ENCODE results near the gene SNX13.
A peak's percentile ranks its signal among the peaks of the same experiment; 100 is the strongest.

The SNX13 gene

GRCh38 chr7:17779381-17779780 is 160.9 kb downstream of the SNX13 start:
- no peak for DNase-seq

DNA sequence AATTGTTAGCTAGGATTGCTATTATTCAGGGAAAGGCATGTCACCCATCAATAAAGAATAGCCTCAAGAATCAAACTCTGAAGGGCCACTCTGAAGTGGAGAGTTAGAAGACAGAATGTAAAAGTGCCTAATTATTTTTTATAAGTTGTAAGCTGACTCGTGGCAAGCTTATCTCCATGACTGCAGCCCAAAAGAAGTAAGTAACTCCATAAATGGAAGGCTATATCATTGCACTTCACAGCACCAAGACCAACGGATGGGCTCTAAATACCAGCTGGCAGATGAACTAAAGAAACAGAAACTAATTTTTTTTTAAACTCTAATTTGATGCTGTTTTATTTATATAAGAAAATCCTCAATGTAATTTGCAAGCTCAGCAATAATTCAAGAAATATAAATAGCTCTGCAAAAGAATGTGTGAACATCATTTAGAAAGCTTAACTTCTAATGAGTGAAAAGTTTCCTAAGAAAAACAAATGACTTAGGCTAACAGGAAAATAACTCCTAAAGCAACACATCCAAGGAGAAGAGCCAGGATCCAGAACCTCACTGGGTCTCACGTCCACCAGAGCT is 165.5 kb downstream of the SNX13 start:
- DNase-seq, result no peak

DNA sequence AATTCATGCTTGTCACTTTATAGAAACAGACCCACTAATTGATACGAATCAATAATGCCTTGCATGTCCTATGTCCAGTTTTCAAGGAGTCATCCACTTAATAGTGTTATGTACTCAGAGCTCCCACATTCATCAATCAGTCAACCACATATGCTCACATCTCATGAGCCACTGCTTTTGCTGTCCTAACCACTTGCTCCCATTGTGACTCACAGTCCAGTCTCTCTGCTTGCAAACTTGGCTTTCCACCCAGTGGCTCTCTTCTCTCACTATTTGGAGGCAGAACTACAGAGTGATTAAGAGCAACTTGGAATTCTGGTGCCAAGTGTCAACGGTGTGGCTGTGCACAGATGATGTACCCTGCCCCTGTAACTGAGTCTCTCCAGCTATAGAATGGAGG is 166.0 kb downstream of the SNX13 start:
- no peak for DNase-seq

DNA sequence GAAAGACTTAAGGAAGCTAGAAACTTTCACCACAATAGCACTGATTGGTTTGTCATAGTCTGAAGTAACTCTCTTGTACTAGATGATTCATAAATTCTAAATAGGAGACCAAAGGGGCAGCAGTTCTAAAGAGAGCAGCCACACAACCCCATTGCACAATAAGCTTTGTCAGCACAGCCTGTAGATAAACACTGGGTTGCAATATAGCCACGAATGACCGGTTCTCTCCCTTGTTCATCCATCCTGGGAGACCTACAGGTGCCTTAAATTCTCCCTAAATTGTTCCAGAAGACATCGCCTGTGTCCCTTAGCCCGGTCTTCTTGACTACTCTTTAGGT is 167.0 kb downstream of the SNX13 start:
- no peak for DNase-seq

GRCh38 chr7:17772581-17773288 is 167.6 kb downstream of the SNX13 start:
- no peak for DNase-seq

DNA sequence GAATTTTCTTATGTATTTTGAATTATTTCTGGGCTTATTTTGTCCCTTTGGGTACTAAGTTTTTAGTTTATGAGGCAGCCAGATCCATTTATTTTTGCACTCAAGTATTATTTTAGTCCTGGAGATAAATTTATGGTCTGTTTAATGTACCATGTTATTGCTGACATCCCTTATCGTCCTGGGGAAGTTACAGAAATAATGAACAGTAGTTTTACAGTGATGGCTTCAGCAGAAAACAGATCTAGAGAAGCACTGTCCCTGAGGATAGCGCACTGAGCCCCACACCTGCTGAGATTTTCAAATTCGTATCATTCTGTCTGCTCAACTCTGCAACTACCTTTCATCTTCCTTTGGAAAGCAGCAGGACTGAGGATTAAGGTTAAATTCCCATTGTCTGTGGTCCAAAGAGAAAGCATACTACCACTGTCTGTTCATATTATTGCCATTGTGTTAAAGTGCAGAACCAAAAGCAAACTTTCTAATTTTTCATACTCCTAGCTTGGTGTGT is 168.3 kb downstream of the SNX13 start:
- no peak for DNase-seq

GRCh38 chr7:17770710-17771375 is 169.5 kb downstream of the SNX13 start:
- DNase-seq, result no peak

- DNase-seq, result peak in 9 of 14 donors; percentile 3 to 41 (median 20)
Observed at GRCh38 chr7:17769918-17770317, 170.4 kb downstream of the SNX13 start.

DNA sequence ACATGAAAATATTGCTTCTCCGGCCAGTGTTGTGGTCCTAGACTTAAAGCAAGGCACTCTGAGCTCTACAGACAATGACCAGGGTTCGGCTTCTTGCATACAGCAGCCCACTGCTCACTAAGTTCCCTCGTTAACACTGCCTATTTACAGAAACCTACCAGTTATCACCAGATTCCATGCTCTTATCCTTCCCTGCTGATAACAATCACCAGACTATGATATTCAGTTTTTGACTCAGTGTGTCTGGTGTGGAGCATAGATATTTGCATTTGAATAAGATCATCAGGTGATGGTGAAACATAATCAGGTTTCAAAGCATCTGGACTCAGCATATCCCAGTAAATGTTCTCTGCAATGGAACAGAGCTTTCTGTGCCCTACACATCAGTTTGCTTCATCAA is 182.3 kb downstream of the SNX13 start:
- no peak for DNase-seq

DNA sequence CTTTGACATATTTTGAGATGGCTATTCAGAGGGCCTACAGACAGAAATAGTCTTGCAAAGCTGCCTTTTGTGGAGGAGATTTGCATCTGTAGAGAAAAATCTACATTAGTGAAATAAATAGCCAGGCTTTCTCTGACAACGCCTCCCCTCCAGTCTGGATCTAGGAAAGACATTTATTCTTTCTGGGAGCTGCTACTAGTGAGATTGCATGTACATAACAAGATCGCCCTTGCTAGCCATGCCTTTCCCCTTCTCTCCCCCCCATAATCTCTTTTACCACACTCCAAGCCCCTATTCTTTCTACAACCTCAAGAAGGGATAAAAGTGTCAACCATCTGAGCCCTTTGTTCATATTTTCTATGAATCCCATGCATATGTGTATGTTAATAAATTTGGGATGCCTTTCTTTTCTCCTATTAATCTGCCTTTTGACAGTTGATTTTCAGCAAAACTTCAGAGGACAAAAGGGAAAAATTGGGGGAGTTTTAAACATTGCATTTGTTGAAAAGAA is 194.2 kb downstream of the SNX13 start:
- DNase-seq, result no peak

GRCh38 chr7:17745610-17746009 is 194.7 kb downstream of the SNX13 start:
- DNase-seq, result no peak

DNA sequence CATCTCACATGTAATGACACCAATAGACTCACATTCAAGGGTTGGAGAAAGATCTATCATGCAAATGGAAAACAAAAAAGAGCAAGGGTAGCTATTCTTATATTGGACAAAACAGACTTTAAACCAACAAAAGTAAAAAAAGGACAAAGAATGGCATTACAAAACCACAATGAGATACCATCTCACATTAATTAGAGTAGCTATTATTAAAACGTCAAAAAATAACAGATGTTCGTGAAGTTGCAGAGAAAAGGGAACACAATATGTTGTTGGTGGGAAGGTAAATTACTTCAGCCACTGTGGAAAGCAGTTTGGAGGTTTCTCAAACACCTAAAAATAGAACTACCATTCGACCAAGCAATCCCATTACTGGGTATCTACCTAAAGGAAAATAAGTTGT is 197.0 kb downstream of the SNX13 start:
- DNase-seq, result no peak

- no peak for DNase-seq
Observed at GRCh38 chr7:17741426-17741825, 198.9 kb downstream of the SNX13 start.

Data from C1 segment of cervical spinal cord (tissue), 14 donors.